ENCODE measurements around the gene EXD2. TPM values are rescaled to one million over a fixed set of nuclear protein-coding genes. Genes with fewer than 3 reads are reported as not detected.

Gene EXD2
- total RNA-seq, 1 donor from 2014 or later = 25.2 TPM

GRCh38 chr14:69261761-69262331 is 70.5 kb downstream of the EXD2 start:
- peaks cover 40% of the 10 kb centered on the region for H3K27me3 ChIP-seq
- peaks cover 18% of the 10 kb centered on the region for H3K4me1 ChIP-seq
- H3K36me3 ChIP-seq = no peaks in the 10 kb centered on the region
- H3K27ac ChIP-seq = no peak overlapping the region
- no peak overlapping the region for H3K4me3 ChIP-seq
- no peak for TF ChIP-seq CTCF (IDR thresholded peaks at IDR 0.05)
- no peak for ATAC-seq
- DNase-seq = no peak
- intact Hi-C loops (cut with DNase I) = no loop called here
- no peaks in the 10 kb centered on the region for H3K9me3 ChIP-seq

- no peak for TF ChIP-seq CTCF (IDR thresholded peaks at IDR 0.05)
- H3K9me3 ChIP-seq = no peaks in the 10 kb centered on the region
- H3K27me3 ChIP-seq = peaks cover 40% of the 10 kb centered on the region
- peaks cover 18% of the 10 kb centered on the region for H3K4me1 ChIP-seq
- H3K4me3 ChIP-seq = no peak overlapping the region
- H3K27ac ChIP-seq = no peak overlapping the region
- intact Hi-C loops (cut with DNase I) = no loop called here
- DNase-seq = no peak
- ATAC-seq = no peak
- H3K36me3 ChIP-seq = no peaks in the 10 kb centered on the region
Observed at GRCh38 chr14:69262516-69262915, 71.2 kb downstream of the EXD2 start.

GRCh38 chr14:69263364-69263763 is 72.1 kb downstream of the EXD2 start:
- no peak for DNase-seq
- no peak overlapping the region for H3K27ac ChIP-seq

GRCh38 chr14:69263771-69264170 is 72.5 kb downstream of the EXD2 start:
- no peaks in the 10 kb centered on the region for H3K36me3 ChIP-seq
- no peak overlapping the region for H3K4me3 ChIP-seq
- no peak for DNase-seq
- peaks cover 39% of the 10 kb centered on the region for H3K27me3 ChIP-seq
- no peak for ATAC-seq
- intact Hi-C loops (cut with DNase I) = no loop called here
- TF ChIP-seq CTCF (IDR thresholded peaks at IDR 0.05) = no peak
- no peak overlapping the region for H3K27ac ChIP-seq
- no peaks in the 10 kb centered on the region for H3K9me3 ChIP-seq
- peaks cover 21% of the 10 kb centered on the region for H3K4me1 ChIP-seq

More at GRCh38 chr14:69263364-69263763, 72.1 kb downstream of the EXD2 start:
- Histone ChIP-seq H3K4me3 (no peak overlapping the region), H3K36me3 (no peaks in the 10 kb centered on the region), H3K9me3 (no peaks in the 10 kb centered on the region), H3K4me1 (peaks cover 21% of the 10 kb centered on the region), H3K27me3 (peaks cover 40% of the 10 kb centered on the region)
- no peak for TF ChIP-seq CTCF (IDR thresholded peaks at IDR 0.05)
- intact Hi-C loops (cut with DNase I) = no loop called here
- ATAC-seq = no peak

GRCh38 chr14:69266572-69267345 is 75.5 kb downstream of the EXD2 start:
- H3K27ac ChIP-seq = no peak overlapping the region
- no peaks in the 10 kb centered on the region for H3K36me3 ChIP-seq
- no peak for TF ChIP-seq CTCF (IDR thresholded peaks at IDR 0.05)
- H3K9me3 ChIP-seq = no peaks in the 10 kb centered on the region
- peaks cover 20% of the 10 kb centered on the region for H3K27me3 ChIP-seq
- no peak for ATAC-seq
- DNase-seq = no peak
- no peak overlapping the region for H3K4me3 ChIP-seq
- peaks cover 4% of the 10 kb centered on the region for H3K4me1 ChIP-seq
- intact Hi-C loops (cut with DNase I) = no loop called here
